Calu3 (cell line): ENCODE results near the gene PGM2L1. TPM values are rescaled to one million over a fixed set of nuclear protein-coding genes. Genes with fewer than 3 reads are reported as not detected.

Source experiments
- BruUV-seq: library from RNA; stranded (reverse); fragments of 400-500 nt; replicated peaks from 2 replicates; lab custom pipeline; 2021; lab: Mats Ljungman, UMichigan
- CTCF ChIA-PET: fragments of 300-600 bp; sonication (Branson Sonifier 250); formaldehyde crosslinking; loops from one replicate; lab custom pipeline; 2022; ENCODE audit warnings: antibody characterized with exemption; lab: Charles Lee
- DNase-seq: peaks from one replicate; pipeline ENCODE4 v3.0.0; 2022
- H3K27ac Mint-ChIP-seq: one replicate; pipeline ENCODE4 v1.8.0; 2022; ENCODE audit warnings: mixed read lengths; ENCODE audit not compliant: unreplicated experiment
- H3K27me3 Mint-ChIP-seq: one replicate; pipeline ENCODE4 v1.8.0; 2022; ENCODE audit warnings: mixed read lengths; ENCODE audit not compliant: unreplicated experiment
- H3K36me3 Mint-ChIP-seq: one replicate; pipeline ENCODE4 v1.8.0; 2022; ENCODE audit warnings: mild to moderate bottlenecking, moderate library complexity, mixed read lengths; ENCODE audit not compliant: insufficient read depth, unreplicated experiment
- H3K4me1 Mint-ChIP-seq: one replicate; pipeline ENCODE4 v1.8.0; 2022; ENCODE audit warnings: mild to moderate bottlenecking, low read depth, mixed read lengths; ENCODE audit not compliant: unreplicated experiment
- H3K4me3 Mint-ChIP-seq: one replicate; pipeline ENCODE4 v1.8.0; 2022; ENCODE audit warnings: mild to moderate bottlenecking, low read depth, moderate library complexity, mixed read lengths; ENCODE audit not compliant: unreplicated experiment
- H3K9me3 Mint-ChIP-seq: one replicate; pipeline ENCODE4 v1.8.0; 2022; ENCODE audit warnings: low read depth, mixed read lengths; ENCODE audit not compliant: unreplicated experiment
- CTCF ChIP-seq: fragments of 200-600 bp; IDR thresholded peaks from one replicate; pipeline ENCODE4 v1.8.0; 2022; ENCODE audit warnings: antibody characterized with exemption; ENCODE audit not compliant: unreplicated experiment
- intact Hi-C: fragments of 100-400 bp; cut with micrococcal nuclease; formaldehyde crosslinking; loops from one replicate; pipeline ENCODE4 v1.10.0; 2022; ENCODE audit not compliant: unreplicated experiment
- total RNA-seq: library from RNA; stranded (reverse); gene quantifications from 2 replicates; pipeline ENCODE4 v1.2.3, GENCODE V29; 2022

Gene PGM2L1
- total RNA-seq, 1 experiment from 2014 or later, result 7.2 TPM

- no peaks in the 10 kb centered on the region for H3K27me3 Mint-ChIP-seq
- CTCF ChIA-PET, result interaction anchor here (0.9 to 2.5 kb wide), 2 partner anchors 8 to 59 kb away, joined by 5 to 38 read pairs; partner anchors contain the start of gene PGM2L1
- no TSS peak for BruUV-seq
- no peak overlapping the region for H3K4me3 Mint-ChIP-seq
- H3K27ac Mint-ChIP-seq, result no peak overlapping the region
- TF ChIP-seq CTCF, result no peak
- no peaks in the 10 kb centered on the region for H3K36me3 Mint-ChIP-seq
- intact Hi-C loops, result no loop called here
- no peak for DNase-seq
- peaks cover 13% of the 10 kb centered on the region for H3K4me1 Mint-ChIP-seq
- H3K9me3 Mint-ChIP-seq, result no peaks in the 10 kb centered on the region
These were observed 7.5 kb downstream of the PGM2L1 start for GRCh38 chr11:74390697-74391096.

DNA sequence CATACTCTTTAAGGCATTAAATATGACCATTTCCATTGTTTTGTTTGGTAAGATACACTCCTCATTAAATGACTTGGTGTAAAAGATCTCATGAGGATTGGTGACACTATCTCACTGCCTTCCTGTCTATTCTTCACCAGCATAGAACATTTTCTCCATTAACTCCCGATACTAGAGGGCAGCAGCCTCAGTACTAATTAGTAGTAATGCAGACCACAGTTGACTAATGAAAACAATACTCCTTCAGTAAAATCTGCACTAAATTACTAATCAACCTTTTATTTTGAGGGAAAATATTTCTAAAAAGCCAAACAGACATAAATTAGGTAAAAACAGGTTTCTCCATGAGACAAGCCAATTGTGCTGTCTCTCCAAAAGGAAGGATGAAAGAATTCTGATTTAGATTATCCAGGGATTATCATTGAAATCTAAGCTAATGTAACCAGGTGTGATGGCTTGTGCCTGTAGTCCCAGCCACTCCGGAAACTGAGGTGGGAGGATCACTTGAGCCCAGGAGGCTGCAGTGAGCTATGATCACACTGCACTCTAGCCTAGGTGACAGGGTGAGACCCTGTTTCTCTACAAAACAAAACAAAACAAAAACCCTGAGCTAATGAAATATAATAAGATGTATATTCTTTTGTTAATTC is 9.4 kb downstream of the PGM2L1 start:
- Mint-ChIP-seq H3K4me3 (no peak overlapping the region), H3K9me3 (no peaks in the 10 kb centered on the region), H3K27ac (no peak overlapping the region), H3K36me3 (no peaks in the 10 kb centered on the region), H3K27me3 (no peaks in the 10 kb centered on the region), H3K4me1 (peaks cover 13% of the 10 kb centered on the region)
- TF ChIP-seq CTCF, result peak; percentile 59
- peak; percentile 70 for DNase-seq
- intact Hi-C loops, result loop anchor here (1.0 to 5.0 kb wide), 3 partner anchors 60 to 181 kb away; no protein-coding TSS in a partner anchor
- CTCF ChIA-PET, result interaction anchor here (0.5 to 2.5 kb wide), 10 partner anchors 9 to 192 kb away, joined by 3 to 38 read pairs (median 4); partner anchors contain the start of gene PGM2L1
- BruUV-seq, result no TSS peak

- Mint-ChIP-seq H3K27ac (no peak overlapping the region), H3K36me3 (no peaks in the 10 kb centered on the region), H3K4me3 (no peak overlapping the region), H3K9me3 (no peaks in the 10 kb centered on the region), H3K27me3 (no peaks in the 10 kb centered on the region), H3K4me1 (peaks cover 8% of the 10 kb centered on the region)
- BruUV-seq, result no TSS peak
- CTCF ChIA-PET, result no interaction called here
- TF ChIP-seq CTCF, result no peak
- no peak for DNase-seq
- intact Hi-C loops, result loop anchor here (5.0 kb wide), 1 partner anchor 127 kb away; no protein-coding TSS in a partner anchor
These were observed 13.6 kb downstream of the PGM2L1 start for GRCh38 chr11:74384641-74385040.

GRCh38 chr11:74380746-74381439 is 17.3 kb downstream of the PGM2L1 start:
- DNase-seq, result peak; percentile 62
- CTCF ChIA-PET, result interaction anchor here (0.7 kb wide), 1 partner anchor 11 kb away, joined by 3 read pairs; no protein-coding TSS in a partner anchor
- Mint-ChIP-seq H3K4me3 (no peak overlapping the region), H3K27ac (no peak overlapping the region), H3K9me3 (no peaks in the 10 kb centered on the region), H3K4me1 (peaks cover 8% of the 10 kb centered on the region), H3K27me3 (no peaks in the 10 kb centered on the region), H3K36me3 (no peaks in the 10 kb centered on the region)
- TF ChIP-seq CTCF, result no peak
- intact Hi-C loops, result no loop called here
- BruUV-seq, result no TSS peak
